MCF 10A (cell line): ENCODE data around the gene TMEM72. TPM values are rescaled to one million over a fixed set of nuclear protein-coding genes. Genes with fewer than 3 reads are reported as not detected.

Source experiments
- BruUV-seq: library from RNA; stranded (reverse); fragments of 400-500 nt; replicated peaks from 2 replicates; lab custom pipeline; 2021; lab: Mats Ljungman, UMichigan
- CTCF ChIA-PET: fragments of 300-600 bp; sonication (Branson Sonifier 250); formaldehyde crosslinking; extraction: SDS; loops from one replicate; lab custom pipeline; 2021; ENCODE audit warnings: antibody characterized with exemption, inconsistent platforms; lab: Yijun Ruan, JAX
- POLR2A ChIA-PET: fragments of 300-600, 350-650 bp; sonication (Branson Sonifier 250); formaldehyde crosslinking; extraction: SDS; loops from one replicate; lab custom pipeline; 2020; ENCODE audit warnings: antibody characterized with exemption, inconsistent platforms; lab: Yijun Ruan, JAX
- DNase-seq: peaks from one replicate; pipeline ENCODE4 v3.0.0-alpha.2; 2018; ENCODE audit not compliant: unreplicated experiment
- H3K27ac Mint-ChIP-seq: one replicate; pipeline ENCODE4 v1.8.0; 2022; ENCODE audit warnings: mild to moderate bottlenecking, low read depth, mixed read lengths; ENCODE audit not compliant: unreplicated experiment
- H3K27me3 Mint-ChIP-seq: one replicate; pipeline ENCODE4 v1.8.0; 2022; ENCODE audit warnings: mixed read lengths; ENCODE audit not compliant: insufficient read depth, unreplicated experiment
- H3K36me3 Mint-ChIP-seq: one replicate; pipeline ENCODE4 v1.8.0; 2022; ENCODE audit warnings: mild to moderate bottlenecking, moderate library complexity, mixed read lengths; ENCODE audit not compliant: insufficient read depth, unreplicated experiment
- H3K4me1 Mint-ChIP-seq: one replicate; pipeline ENCODE4 v1.8.0; 2022; ENCODE audit warnings: mixed read lengths; ENCODE audit not compliant: insufficient read depth, unreplicated experiment
- H3K4me3 Mint-ChIP-seq: one replicate; pipeline ENCODE4 v1.8.0; 2022; ENCODE audit warnings: mild to moderate bottlenecking, moderate library complexity, mixed read lengths; ENCODE audit not compliant: unreplicated experiment
- H3K9me3 Mint-ChIP-seq: one replicate; pipeline ENCODE4 v1.8.0; 2022; ENCODE audit warnings: mixed read lengths; ENCODE audit not compliant: unreplicated experiment
- intact Hi-C: fragments of 100-400 bp; cut with micrococcal nuclease; formaldehyde crosslinking; loops from 2 replicates; pipeline ENCODE4 v1.14.1; 2022
- total RNA-seq: library from RNA; stranded (reverse); gene quantifications from 2 replicates; pipeline ENCODE4 v1.2.3, GENCODE V29; 2022
- TF ChIP-seq, protein P1 (sequence below): fragments of 200-600 bp; IDR thresholded peaks from one replicate; pipeline ENCODE4 v1.8.0; 2022; ENCODE audit warnings: antibody characterized with exemption, mild to moderate bottlenecking; ENCODE audit not compliant: unreplicated experiment

Gene TMEM72
- total RNA-seq, 1 experiment from 2014 or later = not detected

GRCh38 chr10:44971434-44971833 is 60.3 kb downstream of the TMEM72 start:
- ChIA-PET CTCF (no interaction called here), POLR2A (no interaction called here)
- TF ChIP-seq, protein P1, sequence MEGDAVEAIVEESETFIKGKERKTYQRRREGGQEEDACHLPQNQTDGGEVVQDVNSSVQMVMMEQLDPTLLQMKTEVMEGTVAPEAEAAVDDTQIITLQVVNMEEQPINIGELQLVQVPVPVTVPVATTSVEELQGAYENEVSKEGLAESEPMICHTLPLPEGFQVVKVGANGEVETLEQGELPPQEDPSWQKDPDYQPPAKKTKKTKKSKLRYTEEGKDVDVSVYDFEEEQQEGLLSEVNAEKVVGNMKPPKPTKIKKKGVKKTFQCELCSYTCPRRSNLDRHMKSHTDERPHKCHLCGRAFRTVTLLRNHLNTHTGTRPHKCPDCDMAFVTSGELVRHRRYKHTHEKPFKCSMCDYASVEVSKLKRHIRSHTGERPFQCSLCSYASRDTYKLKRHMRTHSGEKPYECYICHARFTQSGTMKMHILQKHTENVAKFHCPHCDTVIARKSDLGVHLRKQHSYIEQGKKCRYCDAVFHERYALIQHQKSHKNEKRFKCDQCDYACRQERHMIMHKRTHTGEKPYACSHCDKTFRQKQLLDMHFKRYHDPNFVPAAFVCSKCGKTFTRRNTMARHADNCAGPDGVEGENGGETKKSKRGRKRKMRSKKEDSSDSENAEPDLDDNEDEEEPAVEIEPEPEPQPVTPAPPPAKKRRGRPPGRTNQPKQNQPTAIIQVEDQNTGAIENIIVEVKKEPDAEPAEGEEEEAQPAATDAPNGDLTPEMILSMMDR = no peak
- peaks cover 17% of the 10 kb centered on the region for H3K36me3 Mint-ChIP-seq
- intact Hi-C loops = no loop called here
- DNase-seq = no peak
- no peaks in the 10 kb centered on the region for H3K27me3 Mint-ChIP-seq
- peaks cover 12% of the 10 kb centered on the region for H3K4me1 Mint-ChIP-seq
- no TSS peak for BruUV-seq
- H3K4me3 Mint-ChIP-seq = no peak overlapping the region
- H3K9me3 Mint-ChIP-seq = no peaks in the 10 kb centered on the region
- no peak overlapping the region for H3K27ac Mint-ChIP-seq

DNA sequence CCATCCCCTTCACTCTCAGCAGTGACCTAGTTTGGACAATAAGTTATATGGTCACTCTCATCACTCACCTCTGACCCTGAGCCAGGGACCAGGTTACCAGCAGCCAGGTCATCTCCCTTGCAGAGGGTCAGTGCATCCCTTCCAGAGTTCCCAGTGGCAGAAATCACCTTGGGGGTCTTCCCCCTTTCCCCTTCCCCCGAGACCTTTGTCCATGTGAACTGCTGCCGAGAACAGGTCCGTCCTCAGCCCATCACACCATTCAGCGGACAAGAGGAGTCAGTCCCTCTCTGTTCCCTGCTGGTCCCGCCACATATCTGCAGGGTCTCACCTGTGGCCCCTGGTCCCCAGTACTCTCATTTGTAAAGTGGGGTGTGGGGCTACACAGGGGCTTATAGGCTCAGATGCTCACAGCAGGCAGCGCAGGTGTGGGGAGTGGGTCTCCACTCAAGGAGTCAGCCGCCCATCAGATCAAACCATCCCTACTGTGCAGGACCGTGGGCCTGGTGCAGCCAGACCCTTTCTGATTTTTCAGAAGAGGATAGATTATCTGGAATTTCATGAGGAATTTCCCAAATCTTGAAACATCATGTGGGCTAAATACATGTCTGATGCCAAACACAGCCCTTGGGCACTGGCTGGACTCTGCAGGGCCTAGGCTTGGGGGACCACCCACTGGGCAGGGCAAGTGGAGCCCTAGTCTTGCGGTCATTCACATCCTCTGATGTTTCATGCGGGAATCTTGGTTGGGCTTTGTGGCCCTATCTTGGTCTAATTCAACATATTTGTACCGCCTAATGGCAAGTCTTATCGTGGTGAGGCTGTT is 61.0 kb downstream of the TMEM72 start:
- Mint-ChIP-seq H3K27me3 (no peaks in the 10 kb centered on the region), H3K27ac (no peak overlapping the region), H3K9me3 (no peaks in the 10 kb centered on the region), H3K36me3 (peaks cover 17% of the 10 kb centered on the region), H3K4me3 (no peak overlapping the region), H3K4me1 (peaks cover 17% of the 10 kb centered on the region)
- BruUV-seq = no TSS peak
- TF ChIP-seq, protein P1 = no peak
- intact Hi-C loops = no loop called here
- DNase-seq = no peak
- POLR2A ChIA-PET = no interaction called here
- CTCF ChIA-PET = no interaction called here

DNA sequence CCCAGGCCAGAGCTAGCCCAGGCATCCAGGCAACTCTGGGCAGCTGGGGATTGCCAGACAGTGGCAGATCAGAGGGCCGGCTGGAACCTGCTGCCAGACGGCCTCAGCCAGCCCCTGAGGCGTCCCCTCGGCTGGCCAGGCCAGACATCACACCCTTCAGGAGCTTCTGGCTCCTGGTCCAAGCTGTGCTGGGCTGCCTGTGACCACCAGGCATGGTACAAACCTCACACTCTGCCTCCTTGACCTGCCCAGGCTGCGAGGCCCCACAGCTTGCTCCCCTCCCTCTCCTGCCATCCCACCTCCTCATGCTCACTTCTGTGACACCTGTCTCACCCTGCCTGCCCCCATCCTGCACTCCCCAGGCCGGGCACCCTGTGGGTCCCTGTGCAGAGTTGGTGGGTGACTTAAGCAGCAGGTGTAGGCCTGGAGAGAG is 61.8 kb downstream of the TMEM72 start:
- TF ChIP-seq, protein P1 = no peak
- POLR2A ChIA-PET = no interaction called here
- Mint-ChIP-seq H3K4me3 (no peak overlapping the region), H3K4me1 (peaks cover 17% of the 10 kb centered on the region), H3K9me3 (no peaks in the 10 kb centered on the region), H3K36me3 (peaks cover 17% of the 10 kb centered on the region), H3K27ac (no peak overlapping the region), H3K27me3 (no peaks in the 10 kb centered on the region)
- intact Hi-C loops = no loop called here
- CTCF ChIA-PET = interaction anchor here (0.7 to 2.2 kb wide), 4 partner anchors 9 to 229 kb away, joined by 3 to 6 read pairs (median 4); no protein-coding TSS in a partner anchor
- BruUV-seq = no TSS peak
- DNase-seq = no peak

- no peak overlapping the region for H3K4me3 Mint-ChIP-seq
- TF ChIP-seq, protein P1 = no peak
- intact Hi-C loops = no loop called here
- ChIA-PET POLR2A (no interaction called here), CTCF (interaction anchor here (0.7 to 2.2 kb wide), 8 partner anchors 10 to 228 kb away, joined by 3 to 9 read pairs (median 4); no protein-coding TSS in a partner anchor)
- no TSS peak for BruUV-seq
- no peaks in the 10 kb centered on the region for H3K9me3 Mint-ChIP-seq
- no peaks in the 10 kb centered on the region for H3K27me3 Mint-ChIP-seq
- H3K27ac Mint-ChIP-seq = no peak overlapping the region
- H3K4me1 Mint-ChIP-seq = peaks cover 15% of the 10 kb centered on the region
- H3K36me3 Mint-ChIP-seq = peaks cover 17% of the 10 kb centered on the region
- no peak for DNase-seq
Measured at GRCh38 chr10:44973323-44974081, 62.4 kb downstream of the TMEM72 start.
